HAP-1 (cell line): Measurements from ENCODE around the gene HSPB7.
"Not testable (repeated sequence)": the region's sequence is repeated elsewhere in the genome, so short reads cannot be mapped to it uniquely, and the experiment has no call there.

Experiments used
- DNase-seq, 2 experiments: peaks; one replicate each; pipeline ENCODE4 v3.0.0-alpha.2; 2016 to 2020; ENCODE audit warnings: low spot score in 2 of 2
- H3K27me3 ChIP-seq: fragments of 250-450 bp; sonication (Bioruptor Pico); 2 replicates; pipeline ENCODE4 v1.5.1; 2020; ENCODE audit warnings: low read depth, mild to moderate bottlenecking, moderate library complexity
- H3K36me3 ChIP-seq: fragments of 250-450 bp; sonication (Bioruptor Pico); replicated peaks from 2 replicates; pipeline ENCODE4 v1.5.1; 2020; ENCODE audit warnings: mild to moderate bottlenecking
- H3K4me1 ChIP-seq: fragments of 250-450 bp; sonication (Bioruptor Pico); 2 replicates; pipeline ENCODE4 v1.5.1; 2020; ENCODE audit warnings: mild to moderate bottlenecking
- H3K4me3 ChIP-seq: fragments of 250-450 bp; sonication (Bioruptor Pico); 2 replicates; pipeline ENCODE4 v1.5.1; 2020; ENCODE audit warnings: mild to moderate bottlenecking, moderate library complexity
- H3K9me3 ChIP-seq: fragments of 250-450 bp; sonication (Bioruptor Pico); 2 replicates; pipeline ENCODE4 v1.5.1; 2020; ENCODE audit warnings: mild to moderate bottlenecking, moderate library complexity
- in situ Hi-C: fragments of 300-500 bp; cut with MboI; formaldehyde crosslinking; loops from 3 replicates; pipeline ENCODE4 v1.14.3; 2020; ENCODE audit warnings: low sequenced_read_pairs, inconsistent platforms, mixed read lengths

HSPB7 gene

DNA sequence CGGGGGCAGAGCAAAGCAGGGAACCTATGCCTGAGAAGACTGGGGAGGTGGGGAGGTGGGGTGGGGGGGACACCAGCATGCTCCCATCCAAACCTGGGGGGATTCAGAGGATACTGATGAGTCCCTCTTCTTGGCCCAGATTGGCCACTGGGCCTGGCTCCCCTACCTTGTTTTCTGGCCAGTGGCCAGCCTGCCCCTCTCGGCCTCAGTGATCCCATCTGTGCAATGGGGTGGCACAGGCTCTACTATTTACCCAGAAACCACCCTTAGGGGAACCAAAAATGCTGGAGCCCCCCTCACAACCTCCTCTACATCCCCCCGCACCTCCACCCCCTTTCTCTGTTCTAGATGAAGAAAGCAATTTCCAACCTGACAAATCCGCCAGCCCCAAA, 38.7 kb upstream of the HSPB7 start:
- H3K27me3 ChIP-seq, H3K9me3 ChIP-seq, H3K36me3 ChIP-seq, H3K4me1 ChIP-seq, H3K4me3 ChIP-seq, DNase-seq, in situ Hi-C loops: not testable (repeated sequence)

DNA sequence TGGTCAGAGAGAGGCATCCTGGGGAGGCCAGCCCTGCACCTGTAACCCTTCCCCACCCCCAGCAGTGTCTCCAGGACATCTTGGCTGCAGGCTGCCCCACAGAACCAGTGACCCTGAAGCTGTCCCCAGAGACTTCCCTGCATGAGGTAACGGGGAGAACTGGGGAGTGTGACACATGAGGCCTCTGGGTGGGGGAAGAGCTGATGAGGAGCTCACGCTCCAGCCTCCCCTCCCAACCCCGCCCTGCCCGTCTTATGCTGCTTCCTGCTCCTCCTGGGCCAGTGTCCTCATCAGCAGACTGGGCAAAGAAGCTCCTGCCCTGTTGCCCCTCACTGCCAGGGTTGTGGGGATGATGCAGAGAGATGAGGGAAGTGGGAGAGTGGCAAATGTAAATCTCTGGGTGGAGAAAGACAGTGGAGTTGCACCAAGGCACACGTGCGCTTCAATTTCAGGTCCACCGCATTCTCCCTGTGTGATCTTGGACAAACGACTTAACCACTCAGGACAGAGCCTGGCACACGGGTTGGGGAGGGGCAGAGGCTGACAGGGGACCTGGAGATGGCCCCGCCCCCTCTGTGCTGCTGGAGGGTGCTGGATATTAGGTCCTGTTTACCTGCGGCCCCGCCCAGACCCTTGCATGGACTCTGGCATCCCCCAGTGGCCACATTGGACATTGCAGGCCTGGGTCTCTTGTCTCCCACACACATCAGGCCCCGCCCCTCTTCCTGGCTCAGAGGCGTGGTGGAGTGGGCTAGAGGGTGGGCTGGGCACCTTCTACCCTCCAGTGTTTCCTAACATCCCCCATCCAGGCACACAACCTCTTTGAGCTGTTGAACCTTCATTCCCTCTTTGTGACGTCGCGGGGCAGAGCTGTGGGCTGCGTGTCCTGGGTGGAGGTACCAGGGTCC, 38.0 kb upstream of the HSPB7 start:
- H3K4me3 ChIP-seq = no peak overlapping the region
- peak; percentile 68 to 95 for DNase-seq
- H3K36me3 ChIP-seq = no peaks in the 10 kb centered on the region
- no peaks in the 10 kb centered on the region for H3K9me3 ChIP-seq
- H3K4me1 ChIP-seq = peaks cover 3% of the 10 kb centered on the region; the same call in 1 of the 2 replicates
- in situ Hi-C loops = no loop called here
- H3K27me3 ChIP-seq = no peaks in the 10 kb centered on the region

DNA sequence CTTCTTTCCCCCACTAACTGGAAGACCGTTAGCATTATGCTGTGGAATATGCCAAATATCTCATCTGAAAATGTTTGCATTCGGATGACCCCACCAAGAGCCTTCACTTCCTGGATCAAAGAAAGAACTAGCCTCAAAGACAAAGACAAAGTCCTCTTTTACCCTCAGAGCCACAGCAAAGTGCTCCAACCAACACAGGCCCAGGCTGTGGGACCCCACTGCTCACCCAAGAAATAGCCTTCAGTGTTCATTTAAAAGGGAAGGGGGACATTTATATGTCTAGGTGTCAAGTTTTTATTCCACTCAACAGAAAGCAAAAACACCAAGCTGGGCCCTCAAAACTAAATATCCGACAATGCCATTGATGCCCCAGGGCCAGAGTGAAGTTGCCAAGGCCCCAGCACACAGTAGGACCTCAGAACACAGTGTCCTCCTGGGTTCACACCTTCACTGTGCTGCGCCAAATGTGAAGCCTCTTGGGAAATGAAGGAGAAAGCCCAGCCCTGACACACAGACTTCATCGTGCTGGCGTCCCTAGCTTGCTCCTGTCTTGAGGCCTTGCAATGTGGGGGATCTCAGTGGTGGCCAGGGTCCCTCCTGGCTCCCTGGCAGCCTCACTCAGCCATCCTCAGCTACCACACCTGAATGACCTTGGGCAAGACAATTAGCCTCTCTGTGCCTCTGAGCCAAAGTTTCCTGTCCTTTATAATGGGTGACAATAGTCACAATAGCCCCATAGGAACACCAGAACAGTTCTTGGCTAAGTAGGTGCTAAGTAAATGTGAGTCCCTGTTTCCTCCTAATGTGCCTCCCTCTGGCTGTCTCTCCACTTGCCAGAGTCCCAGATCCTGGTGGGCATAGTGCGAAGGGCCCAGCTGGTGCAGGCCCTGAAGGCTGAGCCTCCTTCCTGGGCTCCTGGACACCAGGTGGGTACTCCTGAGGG, 37.0 kb upstream of the HSPB7 start:
- DNase-seq = no peak
- in situ Hi-C loops = no loop called here
- peaks cover 3% of the 10 kb centered on the region; the same call in 1 of the 2 replicates for H3K4me1 ChIP-seq
- no peaks in the 10 kb centered on the region for H3K9me3 ChIP-seq
- no peaks in the 10 kb centered on the region for H3K27me3 ChIP-seq
- no peak overlapping the region for H3K4me3 ChIP-seq
- H3K36me3 ChIP-seq = no peaks in the 10 kb centered on the region

DNA sequence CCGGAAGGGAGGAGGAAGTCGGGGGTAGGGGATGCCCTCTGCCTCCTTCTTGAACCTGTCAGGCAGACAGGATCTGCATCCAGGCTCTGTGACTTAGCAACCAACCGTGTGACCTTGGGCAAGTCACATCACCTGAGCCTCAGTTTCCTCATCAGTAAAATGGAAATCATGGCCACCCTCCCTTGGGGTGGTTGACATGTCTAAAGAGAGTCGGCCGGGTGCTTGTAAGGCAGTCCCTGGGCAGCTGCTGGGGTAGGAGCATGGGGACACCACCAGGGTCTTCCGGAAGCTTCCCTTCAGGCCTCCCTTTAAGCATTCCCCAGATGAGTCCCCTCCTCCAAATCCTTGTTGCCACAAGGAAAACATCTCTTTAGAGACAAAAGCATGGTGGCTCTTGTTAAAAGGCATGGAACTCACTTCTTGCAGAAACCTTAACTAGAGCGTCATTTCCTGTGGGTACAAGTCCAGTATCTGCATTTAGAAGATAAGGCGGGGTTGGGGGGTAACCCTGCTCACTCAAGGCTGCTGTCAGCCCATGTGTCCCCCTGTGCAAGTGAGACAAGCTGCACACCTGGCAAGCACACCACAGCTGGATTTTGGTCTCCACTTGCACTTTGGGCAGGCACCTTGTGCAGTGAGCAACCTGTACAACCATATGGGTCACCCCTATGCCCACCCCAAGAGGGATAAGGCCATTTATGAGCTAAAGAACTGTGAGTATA, 36.1 kb upstream of the HSPB7 start:
- in situ Hi-C loops = no loop called here
- no peak for DNase-seq

GRCh38 chr1:16051949-16052348, 34.1 kb upstream of the HSPB7 start:
- in situ Hi-C loops, H3K9me3 ChIP-seq, DNase-seq: not testable (repeated sequence)

More for the DNA sequence above, 36.1 kb upstream of the HSPB7 start:
- H3K36me3 ChIP-seq = no peaks in the 10 kb centered on the region
- no peaks in the 10 kb centered on the region for H3K9me3 ChIP-seq
- no peak overlapping the region for H3K4me3 ChIP-seq
- H3K4me1 ChIP-seq = peaks cover 3% of the 10 kb centered on the region; the same call in 1 of the 2 replicates
- H3K27me3 ChIP-seq = no peaks in the 10 kb centered on the region

DNA sequence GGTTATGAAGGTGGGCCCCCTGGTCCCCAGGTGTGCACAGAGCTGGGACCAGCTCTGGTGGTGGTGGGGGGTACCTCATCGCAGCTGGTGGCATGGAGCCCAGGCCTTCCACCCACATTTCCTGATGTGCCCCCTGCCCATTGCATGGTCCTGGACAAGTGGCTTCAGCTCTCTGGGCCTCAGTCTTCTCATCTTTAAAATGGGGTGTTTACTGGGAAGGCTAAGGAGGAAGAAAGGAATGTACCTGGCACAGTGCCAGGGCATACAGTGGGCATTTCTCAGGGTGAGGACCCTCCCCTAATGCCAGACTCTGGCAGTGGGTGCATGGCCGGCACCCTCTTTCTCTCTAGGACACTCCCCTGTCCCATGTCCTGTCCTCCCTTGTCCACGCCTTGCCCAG, 33.2 kb upstream of the HSPB7 start:
- in situ Hi-C loops = no loop called here
- H3K27me3 ChIP-seq = no peaks in the 10 kb centered on the region
- DNase-seq = no peak
- H3K4me3 ChIP-seq = no peak overlapping the region
- H3K9me3 ChIP-seq = no peaks in the 10 kb centered on the region
- peaks cover 3% of the 10 kb centered on the region; the same call in 1 of the 2 replicates for H3K4me1 ChIP-seq
- H3K36me3 ChIP-seq = no peaks in the 10 kb centered on the region

More at GRCh38 chr1:16051949-16052348, 34.1 kb upstream of the HSPB7 start:
- H3K4me1 ChIP-seq, H3K27me3 ChIP-seq, H3K4me3 ChIP-seq, H3K36me3 ChIP-seq: not testable (repeated sequence)

- no peaks in the 10 kb centered on the region for H3K27me3 ChIP-seq
- no peak overlapping the region for H3K4me3 ChIP-seq
- H3K9me3 ChIP-seq = no peaks in the 10 kb centered on the region
- no peaks in the 10 kb centered on the region for H3K4me1 ChIP-seq
- H3K36me3 ChIP-seq = no peaks in the 10 kb centered on the region
- DNase-seq = no peak
- in situ Hi-C loops = no loop called here
These were observed 32.5 kb upstream of the HSPB7 start for GRCh38 chr1:16050328-16050727.

DNA sequence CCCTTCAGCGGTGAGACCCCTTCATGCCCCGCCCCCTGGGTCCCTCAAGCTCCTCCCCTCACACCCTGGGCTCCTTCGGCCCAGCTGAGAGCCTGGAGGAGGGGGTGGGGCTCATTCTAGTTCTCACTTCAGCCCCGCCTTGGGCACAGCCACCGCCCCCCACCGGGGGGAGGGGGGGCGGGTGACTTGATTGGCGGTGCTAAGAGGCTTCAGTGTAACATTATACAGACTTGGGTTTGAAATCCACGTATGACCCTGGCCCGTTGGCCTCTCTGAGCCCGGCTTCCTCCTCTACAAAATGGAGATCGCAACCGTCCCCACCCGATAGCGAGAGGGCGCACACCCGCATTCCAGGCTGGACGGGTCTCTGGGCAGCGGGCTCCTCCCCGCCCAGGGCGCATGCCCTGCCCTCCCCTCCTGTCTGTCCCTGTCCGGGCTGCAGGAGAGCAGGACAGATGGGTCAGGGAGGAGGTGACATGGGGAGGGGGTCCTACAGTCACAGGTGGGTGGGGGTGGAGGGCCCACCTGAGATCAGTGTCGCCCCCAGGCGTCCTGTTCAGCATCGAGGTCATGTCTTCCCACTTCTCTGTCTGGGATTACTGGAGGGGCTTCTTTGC, 30.8 kb upstream of the HSPB7 start:
- H3K36me3 ChIP-seq = no peaks in the 10 kb centered on the region
- DNase-seq = peak; percentile 87 to 98
- no peaks in the 10 kb centered on the region for H3K4me1 ChIP-seq
- no peaks in the 10 kb centered on the region for H3K9me3 ChIP-seq
- in situ Hi-C loops = no loop called here
- H3K4me3 ChIP-seq = peak overlapping the region; percentile 27
- H3K27me3 ChIP-seq = no peaks in the 10 kb centered on the region

DNA sequence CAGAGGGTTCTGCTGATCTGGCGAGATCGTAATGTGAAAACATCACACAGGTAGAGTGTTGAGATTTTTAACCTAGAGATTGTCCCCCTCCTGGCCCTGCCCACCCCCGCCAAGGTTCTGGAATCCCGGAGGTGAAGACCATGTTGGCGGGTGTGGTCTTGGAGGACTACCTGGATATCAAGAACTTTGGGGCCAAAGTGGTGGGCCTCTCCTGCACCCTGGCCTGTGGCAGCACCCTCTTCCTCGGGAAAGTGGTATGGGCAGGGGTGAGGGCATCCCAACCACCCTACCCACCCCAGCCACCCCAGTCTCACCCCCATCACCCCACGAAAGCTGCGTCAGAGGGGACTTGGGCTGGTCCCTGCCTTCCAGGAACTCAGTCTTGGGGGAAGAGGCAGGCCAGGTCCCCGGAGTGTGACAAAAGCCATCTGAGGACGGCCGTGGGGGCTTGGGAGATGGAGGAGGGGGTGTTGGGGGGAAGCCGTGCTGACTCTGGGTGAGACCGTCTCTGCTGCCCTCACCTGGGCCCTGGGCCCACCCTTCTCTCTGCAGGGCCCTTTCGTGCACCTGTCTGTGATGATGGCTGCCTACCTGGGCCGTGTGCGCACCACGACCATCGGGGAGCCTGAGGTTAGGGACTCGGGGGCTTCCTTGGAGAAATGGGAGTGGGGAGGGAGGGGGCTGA, 30.1 kb upstream of the HSPB7 start:
- in situ Hi-C loops = no loop called here
- no peaks in the 10 kb centered on the region for H3K9me3 ChIP-seq
- H3K27me3 ChIP-seq = no peaks in the 10 kb centered on the region
- H3K4me1 ChIP-seq = no peaks in the 10 kb centered on the region
- peak overlapping the region; percentile 9; the same call in 1 of the 2 replicates for H3K4me3 ChIP-seq
- no peaks in the 10 kb centered on the region for H3K36me3 ChIP-seq
- no peak for DNase-seq

GRCh38 chr1:16046842-16047241, 29.0 kb upstream of the HSPB7 start:
- in situ Hi-C loops = no loop called here
- H3K9me3 ChIP-seq = no peaks in the 10 kb centered on the region
- no peak for DNase-seq

DNA sequence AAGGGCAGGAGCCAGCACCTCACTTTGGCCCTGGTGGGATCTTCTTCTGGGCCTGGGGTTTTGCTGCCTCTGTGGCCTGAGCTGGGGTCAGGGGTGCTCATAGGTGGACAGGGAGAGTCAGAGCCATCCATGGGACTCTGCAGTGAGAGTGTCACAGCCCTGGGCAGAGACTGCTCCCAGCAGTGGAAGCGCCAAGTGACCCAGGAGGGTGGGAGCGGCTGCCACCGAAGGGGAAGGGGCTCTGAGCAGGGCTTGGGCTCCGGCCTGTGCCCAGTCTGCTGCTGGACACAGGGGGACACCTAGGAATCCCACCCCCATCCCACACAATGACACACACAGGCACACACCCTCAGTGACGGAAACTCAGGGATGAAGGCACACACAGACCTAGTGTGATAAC, 26.1 kb upstream of the HSPB7 start:
- Histone ChIP-seq H3K27me3 (no peaks in the 10 kb centered on the region), H3K36me3 (no peaks in the 10 kb centered on the region), H3K4me1 (no peaks in the 10 kb centered on the region), H3K9me3 (no peaks in the 10 kb centered on the region), H3K4me3 (no peak overlapping the region)
- in situ Hi-C loops = no loop called here
- DNase-seq = no peak

More at GRCh38 chr1:16046842-16047241, 29.0 kb upstream of the HSPB7 start:
- no peak overlapping the region for H3K4me3 ChIP-seq
- H3K27me3 ChIP-seq = no peaks in the 10 kb centered on the region
- H3K4me1 ChIP-seq = no peaks in the 10 kb centered on the region
- no peaks in the 10 kb centered on the region for H3K36me3 ChIP-seq

- H3K4me3 ChIP-seq = no peak within 1 kb of the TSS
These were observed 25.7 kb upstream of the HSPB7 start, which contains the start of gene CLCNKB for GRCh38 chr1:16043521-16043920. TSS of gene CLCNKB (plus strand) at chr1:16043782. CDS start at chr1:16044493, 711 bp downstream.

More at GRCh38 chr1:16043521-16043920, 25.7 kb upstream of the HSPB7 start, which contains the start of gene CLCNKB:
- Histone ChIP-seq H3K9me3 (no peaks in the 10 kb centered on the region), H3K27me3 (no peaks in the 10 kb centered on the region), H3K36me3 (no peaks in the 10 kb centered on the region), H3K4me1 (no peaks in the 10 kb centered on the region)
- in situ Hi-C loops = no loop called here
- DNase-seq = no peak
